Peyer's patch (tissue), 4 donors: ENCODE results near the gene KCNS3.

ENCODE experiments used
- CTCF ChIP-seq, 6 experiments: fragments of 450-650 bp in 4 of 6; fragments of 200-600 bp in 2 of 6; sonication (generic) in 1 of 6; IDR thresholded peaks; one replicate each; pipeline ENCODE4 v1.5.1; 2017 to 2019; ENCODE audit warnings: antibody characterized with exemption in 6 of 6, mild to moderate bottlenecking in 3 of 6, moderate library complexity in 1 of 6
- POLR2A ChIP-seq, 2 donors: fragments of 450-650 bp; IDR thresholded peaks; one replicate each; pipeline ENCODE4 v1.5.1; 2017; ENCODE audit warnings: antibody characterized with exemption in 2 of 2, mild to moderate bottlenecking in 2 of 2, moderate library complexity in 2 of 2

GRCh38 chr2:17873021-17873420 lies 5.4 kb upstream of the KCNS3 start:
- TF ChIP-seq CTCF (IDR thresholded peaks at IDR 0.05) = no peak
- TF ChIP-seq POLR2A (IDR thresholded peaks at IDR 0.05) = no peak
